Urinary bladder (tissue), 4 donors: Measurements from ENCODE around the gene PADI6. TPM values are rescaled to one million over a fixed set of nuclear protein-coding genes. Genes with fewer than 3 reads are reported as not detected.
"Not testable (repeated sequence)": the region's sequence is repeated elsewhere in the genome, so short reads cannot be mapped to it uniquely, and the experiment has no call there.

Experiments used
- DNase-seq: peaks from one replicate; pipeline ENCODE4 v3.0.0-alpha.2; 2015; ENCODE audit errors: extremely low spot score
- H3K27ac ChIP-seq: one replicate; pipeline ENCODE4 v1.5.1; 2013; ENCODE audit warnings: low read depth, mild to moderate bottlenecking, moderate library complexity
- H3K36me3 ChIP-seq: one replicate; pipeline ENCODE4 v1.6.1; 2013; ENCODE audit warnings: mild to moderate bottlenecking, moderate library complexity; ENCODE audit not compliant: insufficient read depth
- H3K4me1 ChIP-seq: one replicate; pipeline ENCODE4 v1.6.1; 2013; ENCODE audit warnings: mild to moderate bottlenecking, moderate library complexity; ENCODE audit not compliant: insufficient read depth
- H3K4me3 ChIP-seq: one replicate; pipeline ENCODE4 v1.5.1; 2013; ENCODE audit warnings: low read depth, low read length
- WGBS: extraction: QIAGEN DNeasy Blood & Tissue Kit; methylation state at CpG from one replicate; pipeline ENCODE4 v1.1.7; 2013; 5-methylcytosine and 5-hydroxymethylcytosine counted together
- polyA plus RNA-seq: library from polyadenylated mRNA; stranded (reverse); fragments of 200-250 nt; gene quantifications from one replicate; pipeline ENCODE4 v1.2.3, GENCODE V29; 2013
- total RNA-seq: library from RNA; depleted of rRNA; stranded (reverse); fragments of >200 nt; gene quantifications from one replicate; pipeline ENCODE4 v1.2.3, GENCODE V29; 2014
- donor health status: healthy with polysubstance abuse.
- donor health status: healthy.

PADI6 gene
- total RNA-seq (not detected), polyA plus RNA-seq (not detected)

DNA sequence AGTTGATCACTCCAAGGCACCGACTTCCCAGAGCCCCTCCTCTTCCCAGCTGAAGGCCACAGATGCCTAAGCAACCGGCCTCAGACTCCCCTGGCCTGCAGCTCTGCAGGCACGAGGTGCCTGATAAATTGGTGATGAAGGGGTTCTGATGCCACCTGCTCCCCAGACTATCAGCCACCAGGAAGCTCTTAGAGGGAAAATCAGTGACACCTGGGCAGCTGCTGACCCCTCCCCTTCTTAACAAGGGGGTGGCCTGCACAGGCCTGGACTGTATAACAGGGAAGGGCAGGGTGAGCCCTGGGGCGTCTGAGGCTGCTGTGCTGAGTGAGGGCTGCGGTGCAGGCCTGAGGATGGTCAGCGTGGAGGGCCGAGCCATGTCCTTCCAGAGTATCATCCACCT is at the start of gene PADI6:
TSS of gene PADI6 (plus strand) at position 301 of the 400 bp plus-strand sequence. CDS start at position 351, 50 bp downstream.
- no peak for DNase-seq
- 64% methylated on average over 7 of the region's 7 CpGs for WGBS
- Histone ChIP-seq H3K4me1 (no peaks in the 10 kb centered on the region), H3K4me3 (no peak within 1 kb of the TSS), H3K27ac (no peak within 1 kb of the TSS), H3K36me3 (no peaks in the 10 kb centered on the region)

DNA sequence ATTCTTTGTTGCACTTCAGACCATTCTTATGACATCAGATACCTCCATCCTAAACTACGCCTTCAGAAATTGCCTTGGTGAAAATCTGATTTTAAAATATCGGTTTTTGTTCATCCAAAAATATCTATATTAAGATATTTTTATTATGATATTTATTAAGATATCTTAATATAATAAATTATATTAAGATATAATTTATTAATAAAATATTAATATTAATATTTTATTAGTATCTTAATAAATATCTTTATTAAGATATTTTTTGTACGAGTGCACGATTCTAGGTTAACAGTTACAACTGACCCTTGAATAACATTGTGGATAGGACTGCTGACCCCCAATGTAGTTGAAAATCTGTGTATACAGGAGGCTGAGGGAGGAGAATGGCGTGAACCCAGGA is 43.1 kb upstream of the PADI6 start:
- H3K36me3 ChIP-seq: no peaks in the 10 kb centered on the region
- no peak for DNase-seq
- H3K4me1 ChIP-seq: no peaks in the 10 kb centered on the region
- no peak overlapping the region for H3K27ac ChIP-seq
- 74% methylated on average over 5 of the region's 5 CpGs for WGBS
- H3K4me3 ChIP-seq: no peak overlapping the region

DNA sequence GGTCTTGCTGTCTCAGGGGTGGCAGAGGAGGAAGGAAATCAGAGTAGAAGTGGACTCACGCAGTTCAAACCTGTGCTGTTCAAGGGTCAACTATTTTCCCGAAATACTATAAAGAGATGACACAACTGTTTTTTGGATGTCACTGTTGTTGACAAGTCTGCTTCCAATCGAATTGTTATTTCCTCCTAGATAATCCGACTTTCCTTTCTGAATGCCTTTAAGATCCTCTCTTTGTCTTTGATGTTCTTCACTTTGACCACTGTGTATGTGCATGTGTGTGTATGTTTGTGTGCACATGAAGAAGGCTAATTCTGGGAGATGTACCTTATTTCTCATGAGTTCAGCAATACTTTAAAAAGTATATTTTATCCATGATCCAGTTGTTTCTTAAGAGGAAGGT is 42.4 kb upstream of the PADI6 start:
- WGBS: 88% methylated on average over 4 of the region's 4 CpGs
- H3K36me3 ChIP-seq: no peaks in the 10 kb centered on the region
- DNase-seq: no peak

DNA sequence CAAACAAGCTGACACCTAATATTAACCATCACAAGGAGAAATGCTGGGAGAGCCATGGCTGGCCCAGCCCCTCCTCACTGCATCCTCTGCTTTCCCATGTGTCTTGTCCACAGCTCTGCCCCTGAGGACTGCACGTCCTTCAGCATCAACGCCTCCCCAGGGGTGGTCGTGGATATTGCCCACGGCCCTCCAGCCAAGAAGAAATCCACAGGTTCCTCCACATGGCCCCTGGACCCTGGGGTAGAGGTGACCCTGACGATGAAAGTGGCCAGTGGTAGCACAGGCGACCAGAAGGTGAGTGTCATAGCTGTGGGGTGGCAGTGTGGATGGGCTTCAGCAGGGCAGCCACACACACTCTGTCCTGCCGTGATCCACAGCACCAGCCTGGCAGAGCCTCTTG is 41.1 kb upstream of the PADI6 start:
- WGBS: 71% methylated on average over 7 of the region's 7 CpGs

More for the DNA sequence above, 42.4 kb upstream of the PADI6 start:
- H3K27ac ChIP-seq: no peak overlapping the region
- H3K4me1 ChIP-seq: no peaks in the 10 kb centered on the region
- no peak overlapping the region for H3K4me3 ChIP-seq

DNA sequence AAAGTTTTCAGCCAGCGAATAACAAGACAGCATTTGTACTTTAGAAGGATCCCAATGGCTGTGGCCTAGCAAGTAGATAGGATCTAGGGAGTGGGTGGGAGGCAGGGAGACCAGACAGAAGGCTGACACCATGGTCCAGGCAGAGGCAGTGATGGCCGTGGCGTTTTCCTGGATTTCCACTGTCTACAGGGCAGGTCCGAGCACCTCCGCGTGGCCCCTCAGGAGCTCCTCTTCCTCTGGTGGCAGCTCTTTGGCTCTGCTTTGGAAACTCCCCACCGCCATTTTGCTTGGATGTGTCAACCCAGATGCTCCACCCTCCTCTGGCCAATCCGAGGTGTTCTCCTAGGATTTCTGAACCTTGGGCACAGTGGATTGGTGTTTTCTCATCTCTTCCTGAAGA is 38.9 kb upstream of the PADI6 start:
- Histone ChIP-seq H3K4me1 (no peaks in the 10 kb centered on the region), H3K27ac (no peak overlapping the region), H3K36me3 (no peaks in the 10 kb centered on the region), H3K4me3 (no peak overlapping the region)
- WGBS: 91% methylated on average over 8 of the region's 8 CpGs
- DNase-seq: no peak

More for the DNA sequence above, 41.1 kb upstream of the PADI6 start:
- no peaks in the 10 kb centered on the region for H3K36me3 ChIP-seq
- no peak for DNase-seq
- no peak overlapping the region for H3K4me3 ChIP-seq
- no peak overlapping the region for H3K27ac ChIP-seq
- H3K4me1 ChIP-seq: no peaks in the 10 kb centered on the region

DNA sequence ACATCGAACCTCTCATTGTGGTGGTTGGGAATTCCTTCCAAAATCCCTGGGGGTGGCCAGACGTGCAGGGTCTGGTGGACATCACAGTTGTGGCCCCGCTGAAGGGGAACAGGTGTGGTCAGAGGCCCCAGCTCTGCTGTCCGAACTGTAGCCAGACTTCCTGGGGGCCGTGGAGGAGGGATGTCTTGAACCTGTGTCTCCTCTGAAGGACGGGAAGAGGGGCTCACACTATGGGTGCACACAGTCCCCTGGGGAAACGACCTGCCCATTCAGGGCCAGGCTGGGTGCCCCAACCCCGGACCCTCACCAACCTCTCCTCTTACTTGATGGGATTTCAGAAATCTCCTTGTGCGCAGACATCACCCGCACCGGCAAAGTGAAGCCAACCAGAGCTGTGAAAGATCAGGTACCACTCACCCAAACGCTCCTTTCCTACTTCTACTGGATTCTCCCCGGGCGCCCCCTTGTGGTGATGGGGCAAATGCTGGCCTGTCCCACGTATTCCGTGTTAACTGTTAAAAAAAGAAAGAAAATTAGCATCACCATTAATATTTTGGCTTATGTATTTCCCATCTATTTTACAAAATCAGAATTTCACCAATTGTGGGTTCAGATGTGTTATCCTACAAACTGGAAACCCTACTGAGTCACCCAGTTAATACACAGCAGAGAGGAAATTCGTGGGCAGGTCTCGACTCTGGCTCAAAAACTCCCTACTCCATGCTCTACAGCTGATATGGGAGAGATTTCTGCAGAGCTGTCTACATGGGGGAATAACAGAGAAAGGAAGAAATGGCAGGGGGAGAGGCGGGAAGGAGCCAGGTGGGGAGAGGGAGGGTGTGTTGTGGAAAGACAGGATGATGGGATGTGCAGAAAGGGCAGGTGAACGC is 35.9 kb upstream of the PADI6 start:
- Histone ChIP-seq H3K27ac (no peak overlapping the region), H3K4me3 (no peak overlapping the region), H3K4me1 (no peaks in the 10 kb centered on the region), H3K36me3 (no peaks in the 10 kb centered on the region)
- no peak for DNase-seq
- WGBS: 29% methylated on average over 20 of the region's 20 CpGs

DNA sequence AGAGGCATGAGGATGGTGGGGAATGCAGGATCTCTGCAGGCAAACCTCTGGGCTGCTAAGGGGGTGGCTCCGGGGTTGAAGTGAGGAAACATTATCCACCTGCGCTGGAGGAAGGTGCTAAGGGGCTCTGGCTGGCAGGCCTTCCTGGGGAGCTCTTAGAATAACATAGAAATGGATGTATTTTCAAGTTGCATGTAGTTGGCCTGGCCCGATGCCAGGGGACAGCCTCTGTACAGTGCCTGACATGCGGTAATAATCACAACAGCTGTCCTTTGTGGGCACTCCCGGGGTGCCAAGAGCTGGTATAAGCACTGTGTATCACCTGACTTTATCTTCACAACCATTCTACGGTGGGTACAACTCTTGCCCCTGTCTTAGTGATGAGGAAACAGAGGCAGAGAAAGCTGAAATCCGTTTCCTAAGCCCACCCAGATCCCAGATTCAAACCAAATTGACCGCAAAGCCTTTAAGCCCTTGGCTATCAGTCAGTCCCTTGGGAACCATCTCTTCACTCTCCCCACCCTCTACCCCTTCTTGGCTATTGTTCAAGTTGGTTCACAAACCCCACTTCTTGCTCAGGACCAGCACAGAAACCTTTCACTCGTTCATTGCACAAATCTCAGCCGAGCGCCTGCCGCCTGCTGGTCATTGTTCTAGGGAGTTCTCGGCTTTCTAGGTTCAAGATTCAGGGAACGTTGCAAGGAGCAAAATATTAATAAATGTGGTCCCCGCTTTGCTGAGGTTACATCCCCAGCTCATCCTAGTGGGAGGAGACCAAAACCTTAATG is 33.1 kb upstream of the PADI6 start:
- no peak overlapping the region for H3K4me3 ChIP-seq
- 67% methylated on average over 15 of the region's 15 CpGs for WGBS
- H3K36me3 ChIP-seq: no peaks in the 10 kb centered on the region
- H3K27ac ChIP-seq: no peak overlapping the region
- H3K4me1 ChIP-seq: no peaks in the 10 kb centered on the region
- DNase-seq: no peak

DNA sequence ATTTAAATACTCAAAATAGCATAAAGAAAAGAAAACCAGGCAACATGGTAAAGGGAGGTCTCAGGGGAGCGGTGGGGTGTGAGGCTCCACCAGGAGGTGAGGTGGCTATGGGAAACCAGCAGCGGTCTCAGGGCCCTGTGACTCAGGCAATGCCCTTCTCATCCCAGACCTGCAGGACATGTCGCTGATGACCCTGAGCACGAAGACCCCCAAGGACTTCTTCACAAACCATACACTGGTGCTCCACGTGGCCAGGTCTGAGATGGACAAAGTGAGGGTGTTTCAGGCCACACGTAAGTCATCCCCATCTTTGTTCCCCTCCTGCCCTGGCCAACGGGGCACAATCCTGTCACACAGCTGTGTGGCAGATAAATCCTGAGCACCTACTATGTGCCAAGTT is 32.5 kb upstream of the PADI6 start:
- Histone ChIP-seq H3K4me1 (no peaks in the 10 kb centered on the region), H3K36me3 (no peaks in the 10 kb centered on the region), H3K4me3 (no peak overlapping the region), H3K27ac (no peak overlapping the region)
- no peak for DNase-seq
- WGBS: 79% methylated on average over 7 of the region's 7 CpGs

DNA sequence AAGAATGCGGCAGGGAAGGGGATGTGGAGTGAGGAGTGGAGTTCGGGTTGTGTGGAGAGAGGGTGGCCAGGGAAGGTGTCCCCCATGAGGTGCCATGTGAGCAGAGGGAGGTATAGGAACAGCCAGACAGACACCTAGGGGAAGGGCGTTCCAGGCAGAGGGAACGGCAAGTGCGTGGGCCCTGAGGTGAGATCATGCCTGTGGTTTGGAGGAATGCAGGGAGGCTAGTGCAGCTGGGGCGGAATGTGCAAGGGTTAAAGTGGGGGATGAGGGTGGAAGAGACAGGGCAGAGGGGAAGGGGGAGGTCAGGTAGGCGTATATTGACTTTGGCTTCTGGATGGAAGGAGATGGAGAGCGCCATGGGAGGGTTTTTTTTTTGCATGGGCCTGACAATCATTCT is 31.6 kb upstream of the PADI6 start:
- H3K27ac ChIP-seq: no peak overlapping the region
- H3K36me3 ChIP-seq: no peaks in the 10 kb centered on the region
- 82% methylated on average over 8 of the region's 8 CpGs for WGBS
- H3K4me3 ChIP-seq: no peak overlapping the region
- H3K4me1 ChIP-seq: no peaks in the 10 kb centered on the region
- no peak for DNase-seq

DNA sequence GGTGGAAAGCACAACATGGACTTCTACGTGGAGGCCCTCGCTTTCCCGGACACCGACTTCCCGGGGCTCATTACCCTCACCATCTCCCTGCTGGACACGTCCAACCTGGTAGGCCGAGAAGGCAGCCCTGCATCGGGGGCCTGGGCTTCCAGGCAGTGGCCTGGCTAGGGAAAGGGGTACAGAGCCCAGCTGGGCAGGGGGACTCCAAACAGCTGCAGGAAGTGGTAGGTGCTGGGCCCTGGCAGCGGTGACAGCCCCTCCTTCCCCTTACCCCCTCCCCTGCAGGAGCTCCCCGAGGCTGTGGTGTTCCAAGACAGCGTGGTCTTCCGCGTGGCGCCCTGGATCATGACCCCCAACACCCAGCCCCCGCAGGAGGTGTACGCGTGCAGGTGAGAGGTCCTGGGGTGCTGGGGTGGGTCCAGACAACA is 30.0 kb upstream of the PADI6 start:
- H3K4me1 ChIP-seq: no peaks in the 10 kb centered on the region
- no peaks in the 10 kb centered on the region for H3K36me3 ChIP-seq
- 73% methylated on average over 17 of the region's 17 CpGs for WGBS
- no peak overlapping the region for H3K4me3 ChIP-seq
- no peak overlapping the region for H3K27ac ChIP-seq
- no peak for DNase-seq

DNA sequence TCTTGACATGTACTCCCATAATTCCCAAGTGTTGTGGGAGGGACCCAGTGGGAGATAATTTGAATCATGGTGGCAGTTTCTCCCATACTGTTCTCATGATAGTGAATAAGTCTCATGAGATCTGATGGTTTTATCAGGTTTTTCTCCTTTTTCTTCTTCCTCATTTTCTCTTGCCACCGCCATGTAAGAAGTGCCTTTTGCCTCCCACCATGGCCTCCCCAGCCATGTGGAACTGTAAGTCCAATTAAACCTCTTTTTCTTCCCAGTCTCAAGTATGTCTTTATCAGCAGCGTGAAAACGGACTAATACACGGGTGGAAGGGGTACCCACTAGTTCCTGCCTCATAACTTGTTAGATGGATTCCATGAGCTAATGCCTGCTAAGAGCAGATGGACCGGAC is 26.5 kb upstream of the PADI6 start:
- 89% methylated on average over 5 of the region's 5 CpGs for WGBS
- H3K4me1 ChIP-seq, DNase-seq, H3K4me3 ChIP-seq, H3K36me3 ChIP-seq, H3K27ac ChIP-seq: not testable (repeated sequence)

DNA sequence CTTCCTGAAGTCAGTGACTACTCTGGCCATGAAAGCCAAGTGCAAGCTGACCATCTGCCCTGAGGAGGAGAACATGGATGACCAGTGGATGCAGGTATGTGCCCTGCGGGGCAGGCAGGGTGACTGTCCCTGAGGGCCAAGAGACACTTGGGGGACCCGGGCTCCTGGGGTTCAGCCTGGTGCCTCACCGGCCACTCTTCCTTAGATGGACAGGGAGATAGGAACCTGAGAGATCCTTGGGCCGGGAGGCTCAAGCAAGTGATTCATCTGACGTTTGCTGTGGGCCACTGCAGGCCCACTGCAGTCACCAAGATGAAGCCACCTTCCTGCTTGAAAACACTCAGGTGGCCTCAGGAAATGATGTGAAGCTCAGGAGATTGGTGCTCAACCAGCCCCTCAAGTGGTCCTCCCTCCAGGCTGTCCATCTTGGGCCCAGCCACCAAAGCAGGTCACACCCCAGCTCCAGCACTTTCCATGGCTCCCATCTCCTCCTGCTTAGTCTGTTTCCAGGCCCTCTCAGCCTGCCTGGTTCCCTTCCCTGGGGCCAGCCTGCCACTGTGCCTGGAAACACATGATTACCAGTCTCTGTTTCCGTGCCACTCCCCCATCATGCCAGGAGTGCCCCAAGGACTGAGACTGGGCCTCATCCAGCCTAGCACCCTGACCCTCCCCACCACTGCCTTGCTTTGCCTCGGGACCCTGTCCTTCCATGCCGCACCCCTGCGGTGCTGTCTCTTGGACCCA is 25.8 kb upstream of the PADI6 start:
- Histone ChIP-seq H3K36me3 (no peaks in the 10 kb centered on the region), H3K4me1 (no peaks in the 10 kb centered on the region), H3K4me3 (no peak overlapping the region), H3K27ac (no peak overlapping the region)
- 83% methylated on average over 9 of the region's 9 CpGs for WGBS
- no peak for DNase-seq

DNA sequence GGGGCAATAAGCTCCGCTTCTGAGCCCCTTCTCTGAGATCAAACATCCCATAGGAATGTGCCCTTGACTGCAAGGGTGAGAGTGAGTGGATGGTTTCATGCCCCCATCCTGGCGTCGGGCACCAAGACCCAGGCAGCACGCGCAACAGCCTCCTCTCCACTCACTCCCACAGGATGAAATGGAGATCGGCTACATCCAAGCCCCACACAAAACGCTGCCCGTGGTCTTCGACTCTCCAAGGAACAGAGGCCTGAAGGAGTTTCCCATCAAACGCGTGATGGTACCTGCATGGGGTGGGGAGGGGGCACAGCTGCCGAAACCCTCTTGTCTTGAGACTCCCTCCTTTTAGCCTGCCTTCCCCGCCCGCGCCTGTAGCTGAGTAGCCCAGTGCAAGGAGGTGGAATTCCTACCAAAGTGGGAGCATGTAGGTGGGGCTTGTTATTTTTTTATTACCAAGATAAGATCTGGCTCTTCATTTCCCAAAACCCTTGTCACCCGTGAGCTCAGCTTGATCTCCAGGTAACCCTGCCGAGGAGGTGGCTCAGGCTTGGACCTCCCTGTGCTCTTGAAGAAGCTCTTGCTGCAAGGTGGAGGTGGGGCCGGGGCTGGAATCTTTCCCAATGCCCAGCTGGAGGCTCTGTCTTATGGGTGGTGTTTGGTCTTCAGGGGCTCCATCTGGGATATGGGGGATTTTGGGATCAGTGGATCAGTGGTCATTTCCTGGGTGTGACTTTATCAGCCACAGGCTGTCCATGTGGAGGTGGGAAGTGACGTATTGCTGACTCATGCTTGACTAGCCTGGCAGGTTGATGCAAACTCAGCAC is 24.0 kb upstream of the PADI6 start:
- 61% methylated on average over 19 of the region's 19 CpGs for WGBS
- Histone ChIP-seq H3K36me3 (no peaks in the 10 kb centered on the region), H3K27ac (no peak overlapping the region), H3K4me3 (no peak overlapping the region), H3K4me1 (no peaks in the 10 kb centered on the region)
- DNase-seq: no peak
